Caco-2 (cell line): ENCODE data around the gene FUCA1. TPM values are rescaled to one million over a fixed set of nuclear protein-coding genes. Genes with fewer than 3 reads are reported as not detected.

Source experiments
- BruUV-seq: library from RNA; stranded (reverse); fragments of 400-500 nt; replicated peaks from 2 replicates; lab custom pipeline; 2021; lab: Mats Ljungman, UMichigan
- CTCF ChIA-PET: fragments of 300-600 bp; sonication (Branson Sonifier 250); formaldehyde crosslinking; loops from one replicate; lab custom pipeline; 2022; ENCODE audit warnings: antibody characterized with exemption; lab: Charles Lee
- POLR2A ChIA-PET: fragments of 300-600 bp; sonication (Branson Sonifier 250); formaldehyde crosslinking; loops from one replicate; lab custom pipeline; 2022; ENCODE audit warnings: antibody characterized with exemption; lab: Charles Lee
- DNase-seq, 2 experiments: peaks; one replicate each; pipeline versions ENCODE4 v3.0.0 to v3.0.0-alpha.2; 2020 to 2022
- H3K27me3 ChIP-seq: replicated peaks from 2 replicates; pipeline ENCODE4 v1.6.0; 2011; ENCODE audit warnings: low read length; ENCODE audit not compliant: control insufficient read depth, insufficient read depth
- H3K36me3 ChIP-seq: 2 replicates; pipeline ENCODE4 v1.5.1; 2011; ENCODE audit warnings: low read length; ENCODE audit not compliant: control insufficient read depth, insufficient read depth
- H3K4me1 ChIP-seq: fragments of 250-450 bp; sonication (Bioruptor Pico); 2 replicates; pipeline ENCODE4 v1.5.1; 2020; ENCODE audit warnings: mild to moderate bottlenecking
- H3K4me3 ChIP-seq: 2 replicates; pipeline ENCODE4 v1.5.1; 2011; ENCODE audit warnings: low read depth, mild to moderate bottlenecking, control low read depth, low read length
- H3K9me3 ChIP-seq: fragments of 250-450 bp; sonication (Bioruptor Pico); 2 replicates; pipeline ENCODE4 v1.5.1; 2020; ENCODE audit warnings: mild to moderate bottlenecking, moderate library complexity
- H3K27ac Mint-ChIP-seq: one replicate; pipeline ENCODE4 v1.8.0; 2022; ENCODE audit warnings: mixed read lengths; ENCODE audit not compliant: unreplicated experiment
- H3K27me3 Mint-ChIP-seq: one replicate; pipeline ENCODE4 v1.8.0; 2022; ENCODE audit warnings: mixed read lengths; ENCODE audit not compliant: insufficient read depth, unreplicated experiment
- H3K36me3 Mint-ChIP-seq: one replicate; pipeline ENCODE4 v1.8.0; 2022; ENCODE audit warnings: mild to moderate bottlenecking, mixed read lengths; ENCODE audit not compliant: insufficient read depth, unreplicated experiment
- H3K4me1 Mint-ChIP-seq: one replicate; pipeline ENCODE4 v1.8.0; 2022; ENCODE audit warnings: low read depth, mixed read lengths; ENCODE audit not compliant: unreplicated experiment
- H3K4me3 Mint-ChIP-seq: one replicate; pipeline ENCODE4 v1.8.0; 2022; ENCODE audit warnings: mild to moderate bottlenecking, moderate library complexity, mixed read lengths; ENCODE audit not compliant: unreplicated experiment
- H3K9me3 Mint-ChIP-seq: one replicate; pipeline ENCODE4 v1.8.0; 2022; ENCODE audit warnings: mixed read lengths; ENCODE audit not compliant: unreplicated experiment
- CTCF ChIP-seq, 2 experiments: fragments of 200-600 bp in 1 of 2; IDR thresholded peaks; 1 replicate in 1 of 2; 2 replicates in 1 of 2; pipeline versions ENCODE4 v1.5.1 to v1.8.0; 2011 to 2022; ENCODE audit warnings: antibody characterized with exemption in 1 of 2, control low read depth in 1 of 2, inconsistent platforms in 1 of 2, low read depth in 1 of 2, low read length in 1 of 2, mild to moderate bottlenecking in 1 of 2, moderate library complexity in 1 of 2; ENCODE audit not compliant: insufficient read depth in 1 of 2, severe bottlenecking in 1 of 2, unreplicated experiment in 1 of 2
- intact Hi-C: fragments of 100-400 bp; cut with micrococcal nuclease; formaldehyde crosslinking; loops from one replicate; pipeline ENCODE4 v1.10.0; 2022; ENCODE audit not compliant: unreplicated experiment
- total RNA-seq: library from RNA; stranded (reverse); gene quantifications from 2 replicates; pipeline ENCODE4 v1.2.3, GENCODE V29; 2022

Gene FUCA1
- total RNA-seq, 1 experiment from 2014 or later: 25.5 TPM

- peak overlapping the region; percentile 96 for H3K27ac Mint-ChIP-seq
Measured at GRCh38 chr1:23799255-23799569, 68.9 kb downstream of the FUCA1 start.

GRCh38 chr1:23798662-23799142 lies 69.4 kb downstream of the FUCA1 start:
- peak in 1 of 2 experiments; percentile 24 for DNase-seq
- POLR2A ChIA-PET: interaction anchor here (0.6 to 3.5 kb wide), 3 partner anchors 13 to 107 kb away, joined by 3 to 20 read pairs (median 4); partner anchors contain the start of genes PITHD1 and RPL11
- peaks cover 50% of the 10 kb centered on the region for H3K36me3 Mint-ChIP-seq

More at GRCh38 chr1:23799255-23799569, 68.9 kb downstream of the FUCA1 start:
- H3K4me3 Mint-ChIP-seq: peak overlapping the region; percentile 91
- no peaks in the 10 kb centered on the region for H3K9me3 Mint-ChIP-seq
- no peak for DNase-seq
- Histone ChIP-seq H3K9me3 (no peaks in the 10 kb centered on the region), H3K27me3 (no peaks in the 10 kb centered on the region), H3K36me3 (no peaks in the 10 kb centered on the region; the same call in 1 of the 2 replicates), H3K4me1 (peaks cover 7% of the 10 kb centered on the region; the same call in 1 of the 2 replicates), H3K4me3 (peak overlapping the region; percentile 96)
- ChIA-PET CTCF (interaction anchor here (0.7 to 2.2 kb wide), 2 partner anchors 27 to 70 kb away, joined by 3 to 5 read pairs; partner anchors contain the start of gene FUCA1), POLR2A (interaction anchor here (0.6 to 3.5 kb wide), 5 partner anchors 12 to 108 kb away, joined by 3 to 20 read pairs (median 4); partner anchors contain the start of genes HMGCL, PITHD1 and RPL11)
- intact Hi-C loops: no loop called here
- TF ChIP-seq CTCF (IDR thresholded peaks at IDR 0.05; ENCODE audit: insufficient read depth in 1 of 2, low read depth in 1 of 2, low read length in 1 of 2, severe bottlenecking in 1 of 2, unreplicated experiment in 1 of 2): no peak
- H3K27me3 Mint-ChIP-seq: no peaks in the 10 kb centered on the region
- peaks cover 46% of the 10 kb centered on the region for H3K36me3 Mint-ChIP-seq
- H3K4me1 Mint-ChIP-seq: no peaks in the 10 kb centered on the region
- no TSS peak for BruUV-seq

More at GRCh38 chr1:23798662-23799142, 69.4 kb downstream of the FUCA1 start:
- Histone ChIP-seq H3K9me3 (no peaks in the 10 kb centered on the region), H3K36me3 (no peaks in the 10 kb centered on the region; the same call in 1 of the 2 replicates), H3K4me1 (peaks cover 7% of the 10 kb centered on the region; the same call in 1 of the 2 replicates), H3K27me3 (no peaks in the 10 kb centered on the region), H3K4me3 (no peak overlapping the region)
- H3K9me3 Mint-ChIP-seq: no peaks in the 10 kb centered on the region
- intact Hi-C loops: no loop called here
- H3K4me1 Mint-ChIP-seq: no peaks in the 10 kb centered on the region
- no peak for TF ChIP-seq CTCF (IDR thresholded peaks at IDR 0.05; ENCODE audit: insufficient read depth in 1 of 2, low read depth in 1 of 2, low read length in 1 of 2, severe bottlenecking in 1 of 2, unreplicated experiment in 1 of 2)
- no TSS peak for BruUV-seq
- H3K27me3 Mint-ChIP-seq: no peaks in the 10 kb centered on the region
- CTCF ChIA-PET: interaction anchor here (0.7 to 2.2 kb wide), 2 partner anchors 27 to 70 kb away, joined by 3 to 5 read pairs; partner anchors contain the start of gene FUCA1
- H3K27ac Mint-ChIP-seq: no peak overlapping the region
- no peak overlapping the region for H3K4me3 Mint-ChIP-seq
